Stimulated activated naive B cell treated with anti-CD40 and anti-IgM and Interleukin-4, amounts not matched to agents 10 μg/mL and 1 μg/mL and 100 μg/mL, for 72 hours (primary cell): Measurements from ENCODE around the gene ANKRD11.
A peak's percentile ranks its signal among the peaks of the same experiment; 100 is the strongest.
"Not testable (repeated sequence)": the region's sequence is repeated elsewhere in the genome, so short reads cannot be mapped to it uniquely, and the experiment has no call there.

Experiments used
- ATAC-seq, 2 donors: fragments of 150-1000 bp; cut with Tn5 transposase; replicated peaks; 2 replicates each; pipeline ENCODE4 v1.10.0; 2021; ENCODE audit warnings: moderate library complexity in 1 of 2
- DNase-seq: peaks from one replicate; pipeline ENCODE4 v3.0.0; 2021
- H3K27ac Mint-ChIP-seq: one replicate; pipeline ENCODE4 v1.8.0; 2022; ENCODE audit warnings: mild to moderate bottlenecking, mixed read lengths
- H3K27me3 Mint-ChIP-seq, 2 donors: one replicate each; pipeline ENCODE4 v1.8.0; 2022; ENCODE audit warnings: mixed read lengths in 2 of 2
- H3K36me3 Mint-ChIP-seq, 2 donors: one replicate each; pipeline ENCODE4 v1.8.0; 2022; ENCODE audit warnings: mixed read lengths in 2 of 2, mild to moderate bottlenecking in 1 of 2
- H3K4me1 Mint-ChIP-seq, 2 donors: one replicate each; pipeline ENCODE4 v1.8.0; 2022; ENCODE audit warnings: mixed read lengths in 2 of 2, mild to moderate bottlenecking in 1 of 2
- H3K4me3 Mint-ChIP-seq, 2 donors: one replicate each; pipeline ENCODE4 v1.8.0; 2022; ENCODE audit warnings: mild to moderate bottlenecking in 2 of 2, mixed read lengths in 2 of 2, moderate library complexity in 1 of 2
- H3K9me3 Mint-ChIP-seq, 2 donors: one replicate each; pipeline ENCODE4 v1.8.0; 2022; ENCODE audit warnings: mixed read lengths in 2 of 2, mild to moderate bottlenecking in 1 of 2

The ANKRD11 gene

DNA sequence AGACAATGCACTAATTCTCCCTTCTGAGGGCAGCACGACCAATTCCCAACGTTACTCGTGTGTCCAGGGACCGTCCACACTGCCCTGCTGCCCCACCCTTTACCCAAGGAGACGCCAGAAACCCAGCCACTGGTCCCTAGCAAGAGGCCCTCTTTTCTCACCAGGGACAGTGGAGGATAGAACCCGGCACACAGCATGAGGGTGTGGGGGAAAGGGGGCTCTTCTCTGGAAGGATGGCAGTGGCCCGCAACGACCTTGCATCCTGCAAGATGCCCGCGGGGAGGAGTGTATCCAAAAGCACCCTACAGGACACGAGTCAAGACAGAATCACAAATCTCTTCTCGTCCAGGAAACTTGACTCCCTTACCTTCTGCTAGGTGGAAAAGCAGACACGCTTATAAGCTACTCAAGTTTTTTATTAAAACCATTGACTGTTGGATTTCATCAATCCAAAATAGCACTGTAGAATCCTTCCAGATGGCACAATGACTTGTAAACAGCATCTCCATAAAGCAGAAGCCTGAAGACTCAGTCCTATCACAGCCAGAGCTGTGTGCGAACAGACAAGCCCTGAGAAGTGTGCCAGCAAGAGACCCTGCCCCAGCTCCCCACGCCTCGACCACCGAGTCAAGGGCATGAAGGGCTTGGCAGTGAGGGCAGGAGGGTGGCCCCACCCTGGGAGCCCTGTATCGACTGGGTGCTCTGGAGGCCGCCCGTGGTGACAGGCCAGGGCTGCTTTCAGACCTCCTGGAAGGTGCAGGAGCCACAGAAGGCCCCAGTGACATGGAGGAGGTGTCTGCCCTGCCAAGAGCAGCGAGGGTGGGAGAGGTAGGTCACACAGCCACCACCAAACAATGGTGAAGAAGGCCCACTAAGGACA lies 103.8 kb downstream of the ANKRD11 start:
- Mint-ChIP-seq H3K9me3 (peaks cover 0 to 3% of the 10 kb centered on the region in 2 donors), H3K4me3 (peak overlapping the region; percentile 46 to 48), H3K27me3 (no peaks in the 10 kb centered on the region), H3K36me3 (peaks cover 32 to 52% of the 10 kb centered on the region in 2 donors), H3K27ac (peak overlapping the region; percentile 5), H3K4me1 (peaks cover 51 to 82% of the 10 kb centered on the region in 2 donors)
- DNase-seq (no peak), ATAC-seq (no peak)

- Mint-ChIP-seq H3K27ac (no peak overlapping the region), H3K4me3 (no peak overlapping the region), H3K36me3 (peaks cover 29 to 56% of the 10 kb centered on the region in 2 donors), H3K27me3 (no peaks in the 10 kb centered on the region), H3K4me1 (peaks cover 55 to 89% of the 10 kb centered on the region in 2 donors), H3K9me3 (peaks cover 0 to 3% of the 10 kb centered on the region in 2 donors)
- DNase-seq (no peak), ATAC-seq (no peak)
Measured at GRCh38 chr16:89385712-89386111, 104.6 kb downstream of the ANKRD11 start.

- H3K4me1 Mint-ChIP-seq = peaks cover 61 to 94% of the 10 kb centered on the region in 2 donors
- peak overlapping the region; percentile 62 to 69 for H3K4me3 Mint-ChIP-seq
Measured at GRCh38 chr16:89384282-89384681, 106.1 kb downstream of the ANKRD11 start.

GRCh38 chr16:89383095-89384003 lies 107.0 kb downstream of the ANKRD11 start:
- ATAC-seq (peak in 1 of 2 donors; percentile 48), DNase-seq (no peak)
- H3K9me3 Mint-ChIP-seq = no peaks in the 10 kb centered on the region
- peak overlapping the region in 1 of 2 donors; percentile 17 for H3K4me3 Mint-ChIP-seq
- peak overlapping the region; percentile 37 for H3K27ac Mint-ChIP-seq
- no peaks in the 10 kb centered on the region for H3K27me3 Mint-ChIP-seq
- H3K36me3 Mint-ChIP-seq = peaks cover 20 to 54% of the 10 kb centered on the region in 2 donors
- peaks cover 59 to 98% of the 10 kb centered on the region in 2 donors for H3K4me1 Mint-ChIP-seq

More at GRCh38 chr16:89384282-89384681, 106.1 kb downstream of the ANKRD11 start:
- H3K9me3 Mint-ChIP-seq = peaks cover 0 to under 1% of the 10 kb centered on the region in 2 donors
- DNase-seq (no peak), ATAC-seq (no peak)
- H3K36me3 Mint-ChIP-seq = peaks cover 21 to 60% of the 10 kb centered on the region in 2 donors
- no peaks in the 10 kb centered on the region for H3K27me3 Mint-ChIP-seq
- no peak overlapping the region for H3K27ac Mint-ChIP-seq

DNA sequence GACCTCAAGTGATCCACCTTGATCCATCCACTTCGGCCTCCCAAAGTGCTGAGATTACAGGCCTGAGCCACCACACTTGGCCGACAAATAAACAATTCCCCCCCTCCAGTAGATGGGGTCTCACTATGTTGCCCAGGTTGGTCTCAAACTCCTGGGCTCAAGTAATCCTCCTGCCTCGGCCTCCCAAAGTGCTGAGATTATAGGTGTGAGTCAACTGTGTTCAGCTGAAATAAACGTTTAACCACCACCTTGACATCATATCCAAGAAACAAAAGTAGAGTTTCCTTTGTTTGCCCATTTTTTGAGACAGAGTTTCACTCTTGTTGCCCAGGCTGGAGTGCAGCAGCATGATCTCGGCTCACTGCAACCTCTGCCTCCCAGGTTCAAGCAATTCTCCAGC lies 107.8 kb downstream of the ANKRD11 start:
- H3K9me3 Mint-ChIP-seq, ATAC-seq, DNase-seq, H3K4me3 Mint-ChIP-seq, H3K27ac Mint-ChIP-seq, H3K27me3 Mint-ChIP-seq: not testable (repeated sequence)
- H3K4me1 Mint-ChIP-seq = peaks cover 59 to 98% of the 10 kb centered on the region in 2 donors
- H3K36me3 Mint-ChIP-seq = peaks cover 24 to 53% of the 10 kb centered on the region in 2 donors

DNA sequence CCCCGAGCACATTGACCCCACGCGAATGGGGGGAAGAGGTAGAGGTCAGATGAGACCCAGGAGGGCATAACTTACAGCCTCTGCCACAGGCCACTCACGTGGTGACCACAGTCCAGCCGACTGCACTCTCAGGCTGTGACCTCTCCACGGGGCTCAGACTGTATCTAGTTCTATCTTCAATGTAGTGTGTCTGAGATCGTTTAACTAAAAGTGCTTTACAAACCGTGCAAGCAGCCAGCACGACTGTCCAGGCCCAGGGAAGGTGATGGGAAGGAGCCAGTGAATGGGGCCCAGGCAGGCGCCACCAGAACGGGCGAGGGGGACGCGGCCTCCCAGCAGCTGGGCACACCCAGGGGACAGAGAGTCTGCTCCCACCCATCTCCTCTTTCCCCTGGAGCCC lies 108.6 kb downstream of the ANKRD11 start:
- ATAC-seq (no peak), DNase-seq (no peak)
- Mint-ChIP-seq H3K36me3 (peaks cover 26 to 54% of the 10 kb centered on the region in 2 donors), H3K4me3 (no peak overlapping the region), H3K4me1 (peaks cover 61 to 98% of the 10 kb centered on the region in 2 donors), H3K27me3 (no peaks in the 10 kb centered on the region), H3K27ac (peak overlapping the region; percentile 81), H3K9me3 (peaks cover 4 to 6% of the 10 kb centered on the region in 2 donors)

DNA sequence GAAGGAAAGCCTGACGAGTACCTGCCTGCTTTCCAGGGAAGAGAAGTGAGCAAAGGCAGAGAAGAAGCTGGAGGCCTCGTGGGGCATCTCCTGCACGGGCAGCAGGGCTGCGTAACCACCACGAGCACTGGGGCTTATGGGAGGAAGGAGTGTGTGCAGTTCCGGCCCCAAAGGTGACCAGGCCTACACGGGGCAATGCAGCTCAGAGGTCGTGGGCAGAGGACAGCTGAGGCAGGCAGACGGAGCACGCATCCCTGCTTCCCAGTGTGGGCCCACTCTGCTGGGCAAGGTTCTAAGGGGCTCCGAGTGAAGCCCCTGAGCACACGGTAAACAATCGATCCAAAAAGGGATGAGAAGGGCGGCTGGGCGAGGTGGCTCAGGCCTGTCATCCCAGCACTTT lies 109.7 kb downstream of the ANKRD11 start:
- Mint-ChIP-seq H3K27me3 (no peaks in the 10 kb centered on the region), H3K4me1 (peaks cover 59 to 98% of the 10 kb centered on the region in 2 donors)

DNA sequence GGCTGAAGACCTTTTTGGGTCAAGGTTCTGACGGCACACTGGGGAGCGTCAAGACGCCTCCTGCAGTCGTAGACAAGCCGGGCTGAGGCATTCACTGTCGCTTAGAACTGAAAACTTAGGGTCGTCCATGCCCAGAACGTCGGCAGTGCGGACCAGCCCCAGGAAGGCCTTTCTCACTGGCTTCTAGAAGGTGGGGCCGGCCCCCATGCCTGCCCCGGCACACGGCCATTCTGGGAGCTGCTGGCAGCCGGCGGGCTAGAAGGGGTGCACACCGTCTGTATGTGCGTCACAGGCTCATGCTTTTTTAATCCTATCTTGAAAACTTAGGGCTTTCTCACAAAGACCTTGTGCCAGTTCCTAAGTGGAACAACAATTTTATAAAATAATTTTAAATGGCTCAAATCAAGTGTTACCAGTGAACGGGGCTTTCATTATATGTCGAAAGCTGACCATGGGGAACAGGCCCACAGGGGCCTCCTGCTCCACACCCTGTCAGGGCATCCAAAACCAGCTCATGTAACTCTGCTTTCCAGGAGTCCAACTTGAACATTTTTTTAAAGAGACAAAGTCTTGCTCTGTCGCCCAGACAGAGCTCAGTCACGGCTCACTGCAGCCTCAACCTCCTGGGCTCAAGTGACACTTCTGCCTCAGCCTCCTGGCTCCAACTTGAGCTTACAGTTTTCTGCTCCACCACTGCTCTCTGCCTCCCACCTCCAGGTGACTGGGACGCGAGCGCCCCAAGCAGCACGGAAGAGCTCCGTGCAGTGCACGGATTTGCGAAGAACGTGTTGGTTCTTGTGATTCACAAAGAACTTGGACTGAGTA lies 111.2 kb downstream of the ANKRD11 start:
- DNase-seq = no peak
- Mint-ChIP-seq H3K36me3 (peaks cover 28 to 61% of the 10 kb centered on the region in 2 donors), H3K9me3 (peaks cover 4 to 10% of the 10 kb centered on the region in 2 donors), H3K27ac (peak overlapping the region; percentile 75), H3K4me1 (peaks cover 64 to 99% of the 10 kb centered on the region in 2 donors), H3K4me3 (no peak overlapping the region), H3K27me3 (no peaks in the 10 kb centered on the region)
- ATAC-seq = no peak

More for the DNA sequence above, 109.7 kb downstream of the ANKRD11 start:
- ATAC-seq (no peak), DNase-seq (no peak)
- peaks cover 4 to 10% of the 10 kb centered on the region in 2 donors for H3K9me3 Mint-ChIP-seq
- H3K27ac Mint-ChIP-seq = no peak overlapping the region
- H3K4me3 Mint-ChIP-seq = peak overlapping the region in 1 of 2 donors; percentile 46
- H3K36me3 Mint-ChIP-seq = peaks cover 33 to 63% of the 10 kb centered on the region in 2 donors

- Mint-ChIP-seq H3K9me3 (peaks cover 4 to 10% of the 10 kb centered on the region in 2 donors), H3K36me3 (peaks cover 39 to 56% of the 10 kb centered on the region in 2 donors)
- no peak for ATAC-seq
Measured at GRCh38 chr16:89377453-89377848, 112.9 kb downstream of the ANKRD11 start.

GRCh38 chr16:89376812-89377452 lies 113.4 kb downstream of the ANKRD11 start:
- Mint-ChIP-seq H3K4me3 (no peak overlapping the region), H3K4me1 (peaks cover 55 to 95% of the 10 kb centered on the region in 2 donors), H3K9me3 (peaks cover 4 to 10% of the 10 kb centered on the region in 2 donors), H3K27me3 (no peaks in the 10 kb centered on the region), H3K27ac (peak overlapping the region; percentile 20), H3K36me3 (peaks cover 42 to 60% of the 10 kb centered on the region in 2 donors)
- ATAC-seq (no peak), DNase-seq (no peak)

More at GRCh38 chr16:89377453-89377848, 112.9 kb downstream of the ANKRD11 start:
- Mint-ChIP-seq H3K27ac (no peak overlapping the region), H3K27me3 (no peaks in the 10 kb centered on the region), H3K4me1 (peaks cover 57 to 96% of the 10 kb centered on the region in 2 donors), H3K4me3 (no peak overlapping the region)
- no peak for DNase-seq

GRCh38 chr16:89375686-89376085 lies 114.7 kb downstream of the ANKRD11 start:
- Mint-ChIP-seq H3K4me1 (peaks cover 57 to 95% of the 10 kb centered on the region in 2 donors), H3K4me3 (peak overlapping the region; percentile 17 to 51), H3K36me3 (peaks cover 43 to 65% of the 10 kb centered on the region in 2 donors), H3K27me3 (no peaks in the 10 kb centered on the region), H3K27ac (peak overlapping the region; percentile 62), H3K9me3 (peaks cover 4 to 10% of the 10 kb centered on the region in 2 donors)
- ATAC-seq (no peak), DNase-seq (no peak)

- peak; percentile 44 for DNase-seq
- H3K4me1 Mint-ChIP-seq = peaks cover 56 to 95% of the 10 kb centered on the region in 2 donors
- H3K36me3 Mint-ChIP-seq = peaks cover 41 to 65% of the 10 kb centered on the region in 2 donors
- H3K27me3 Mint-ChIP-seq = no peaks in the 10 kb centered on the region
- H3K9me3 Mint-ChIP-seq = peaks cover 4 to 10% of the 10 kb centered on the region in 2 donors
- peak; percentile 97 to 98 for ATAC-seq
- H3K4me3 Mint-ChIP-seq = peak overlapping the region; percentile 17 to 70
- H3K27ac Mint-ChIP-seq = no peak overlapping the region
Measured at GRCh38 chr16:89375021-89375420, 115.3 kb downstream of the ANKRD11 start.
